Measurements from ENCODE around the gene GTF3C1.

Gene GTF3C1

DNA sequence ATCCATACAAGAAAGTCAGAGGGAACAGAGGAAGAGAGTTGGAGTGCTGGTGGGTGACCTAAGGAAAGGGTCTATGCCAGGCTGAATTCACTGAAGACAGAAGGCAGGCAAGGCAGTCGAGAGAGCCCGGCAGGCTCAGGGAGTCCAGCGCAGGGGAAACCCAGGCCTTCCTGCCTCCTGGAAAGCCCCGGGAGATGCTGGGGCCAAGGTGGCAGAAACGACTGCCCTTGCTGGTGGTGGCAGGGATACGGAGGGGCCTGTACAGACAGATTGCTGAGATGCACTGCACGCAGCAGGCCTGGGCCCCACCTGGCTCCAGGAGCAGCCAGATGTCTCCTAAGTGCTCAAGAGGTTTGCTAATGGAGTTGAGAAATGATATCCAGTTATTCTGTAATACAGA lies 59.8 kb downstream of the GTF3C1 start:
- Histone ChIP-seq H3K4me3 (no peak overlapping the region), H3K27ac (no peak overlapping the region)
- TF ChIP-seq, protein P1, sequence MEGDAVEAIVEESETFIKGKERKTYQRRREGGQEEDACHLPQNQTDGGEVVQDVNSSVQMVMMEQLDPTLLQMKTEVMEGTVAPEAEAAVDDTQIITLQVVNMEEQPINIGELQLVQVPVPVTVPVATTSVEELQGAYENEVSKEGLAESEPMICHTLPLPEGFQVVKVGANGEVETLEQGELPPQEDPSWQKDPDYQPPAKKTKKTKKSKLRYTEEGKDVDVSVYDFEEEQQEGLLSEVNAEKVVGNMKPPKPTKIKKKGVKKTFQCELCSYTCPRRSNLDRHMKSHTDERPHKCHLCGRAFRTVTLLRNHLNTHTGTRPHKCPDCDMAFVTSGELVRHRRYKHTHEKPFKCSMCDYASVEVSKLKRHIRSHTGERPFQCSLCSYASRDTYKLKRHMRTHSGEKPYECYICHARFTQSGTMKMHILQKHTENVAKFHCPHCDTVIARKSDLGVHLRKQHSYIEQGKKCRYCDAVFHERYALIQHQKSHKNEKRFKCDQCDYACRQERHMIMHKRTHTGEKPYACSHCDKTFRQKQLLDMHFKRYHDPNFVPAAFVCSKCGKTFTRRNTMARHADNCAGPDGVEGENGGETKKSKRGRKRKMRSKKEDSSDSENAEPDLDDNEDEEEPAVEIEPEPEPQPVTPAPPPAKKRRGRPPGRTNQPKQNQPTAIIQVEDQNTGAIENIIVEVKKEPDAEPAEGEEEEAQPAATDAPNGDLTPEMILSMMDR (IDR thresholded peaks at IDR 0.05): no peak
- no peak for DNase-seq (ENCODE audit: low spot score)

GRCh38 chr16:27489421-27489820 lies 60.3 kb downstream of the GTF3C1 start:
- no peak for DNase-seq (ENCODE audit: low spot score)
- H3K4me3 ChIP-seq: no peak overlapping the region
- TF ChIP-seq, protein P1 (IDR thresholded peaks at IDR 0.05): no peak
- H3K27ac ChIP-seq: no peak overlapping the region

DNA sequence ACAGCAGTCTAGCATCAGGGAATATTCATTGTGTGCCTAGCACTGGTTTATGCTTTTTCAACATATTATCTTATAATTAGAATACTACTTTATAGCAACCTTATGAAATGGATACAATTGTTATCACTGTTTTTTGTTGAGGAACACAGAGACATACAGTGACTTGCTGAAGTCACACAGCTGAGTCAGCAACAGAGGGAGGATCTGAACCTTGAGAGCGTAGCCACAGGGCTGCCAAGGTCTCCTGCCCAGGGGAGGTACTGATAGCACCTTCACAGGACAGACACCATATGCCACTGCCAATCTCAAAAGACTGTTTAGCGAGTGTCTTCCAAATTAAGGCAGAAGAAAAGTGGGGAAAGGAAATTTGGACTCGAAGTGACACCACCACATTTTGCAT lies 63.0 kb downstream of the GTF3C1 start:
- TF ChIP-seq, protein P1 (IDR thresholded peaks at IDR 0.05): no peak
- no peak for DNase-seq (ENCODE audit: low spot score)
- no peak overlapping the region for H3K27ac ChIP-seq
- H3K4me3 ChIP-seq: no peak overlapping the region

DNA sequence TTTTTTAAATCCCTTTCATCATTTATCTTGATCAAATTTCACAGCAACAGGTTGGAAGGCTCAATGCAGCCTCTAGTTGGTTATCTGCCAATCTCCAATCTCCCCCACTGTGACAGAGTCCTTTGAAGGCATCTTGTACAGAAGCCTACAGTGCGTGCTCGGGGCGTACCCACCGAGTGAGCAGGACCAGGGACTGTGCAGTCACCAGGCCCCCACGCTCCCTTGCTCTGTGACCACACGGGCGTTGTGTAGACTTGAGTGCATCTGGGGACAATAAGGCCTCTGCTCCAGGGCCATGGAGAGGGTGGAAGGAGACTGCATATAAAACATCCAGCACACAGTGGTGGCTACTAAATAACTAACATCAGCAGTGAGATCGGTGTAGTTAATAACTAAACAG lies 63.4 kb downstream of the GTF3C1 start:
- Histone ChIP-seq H3K27ac (no peak overlapping the region), H3K4me3 (no peak overlapping the region)
- TF ChIP-seq, protein P1 (IDR thresholded peaks at IDR 0.05): no peak
- DNase-seq (ENCODE audit: low spot score): no peak

GRCh38 chr16:27485811-27486210 lies 63.9 kb downstream of the GTF3C1 start:
- DNase-seq (ENCODE audit: low spot score): no peak
- Histone ChIP-seq H3K27ac (no peak overlapping the region), H3K4me3 (no peak overlapping the region)
- TF ChIP-seq, protein P1 (IDR thresholded peaks at IDR 0.05): no peak

GRCh38 chr16:27485126-27485525 lies 64.6 kb downstream of the GTF3C1 start:
- Histone ChIP-seq H3K4me3 (no peak overlapping the region), H3K27ac (no peak overlapping the region)
- TF ChIP-seq, protein P1 (IDR thresholded peaks at IDR 0.05): no peak
- DNase-seq (ENCODE audit: low spot score): no peak

DNA sequence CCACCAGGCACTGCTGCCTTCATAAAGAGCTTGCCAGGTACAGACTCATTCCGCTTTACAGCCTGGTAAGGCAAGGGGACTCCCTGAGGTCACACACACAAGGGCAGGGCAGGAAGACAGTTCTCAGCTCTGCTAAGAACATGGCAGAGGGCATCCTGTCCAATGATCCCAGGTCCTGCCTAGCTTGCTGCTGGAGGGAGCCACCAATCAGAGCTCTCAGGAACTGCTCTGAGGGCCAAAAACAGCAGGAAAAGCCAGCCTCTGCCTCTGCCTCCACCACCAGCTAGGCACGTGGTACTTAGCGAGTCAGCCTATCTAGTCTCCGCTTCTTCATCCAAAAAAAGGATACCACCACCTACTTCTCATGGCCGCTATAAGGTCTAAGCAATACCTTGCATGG lies 66.1 kb downstream of the GTF3C1 start:
- H3K27ac ChIP-seq: no peak overlapping the region
- TF ChIP-seq, protein P1 (IDR thresholded peaks at IDR 0.05): no peak
- H3K4me3 ChIP-seq: no peak overlapping the region
- DNase-seq (ENCODE audit: low spot score): no peak
